Skeletal muscle tissue (tissue), 4 donors: ENCODE measurements around the gene WNT2. TPM values are rescaled to one million over a fixed set of nuclear protein-coding genes. Genes with fewer than 3 reads are reported as not detected.

Experiments used
- H3K27ac ChIP-seq: one replicate; pipeline ENCODE4 v1.7.0; 2013; ENCODE audit warnings: mild to moderate bottlenecking, low read depth, low read length, inconsistent platforms
- H3K27me3 ChIP-seq, 3 donors: one replicate each; pipeline ENCODE4 v1.7.0; 2013; ENCODE audit warnings: low read length in 3 of 3; ENCODE audit not compliant: control insufficient read depth in 3 of 3, insufficient read depth in 3 of 3
- H3K36me3 ChIP-seq, 3 donors: one replicate each; pipeline ENCODE4 v1.7.0; 2013; ENCODE audit warnings: low read length in 3 of 3; ENCODE audit not compliant: control insufficient read depth in 3 of 3, insufficient read depth in 3 of 3
- H3K4me1 ChIP-seq, 3 donors: one replicate each; pipeline ENCODE4 v1.7.0; 2013; ENCODE audit warnings: low read length in 3 of 3, mild to moderate bottlenecking in 3 of 3; ENCODE audit not compliant: control insufficient read depth in 3 of 3, insufficient read depth in 3 of 3
- H3K4me3 ChIP-seq, 3 donors: one replicate each; pipeline ENCODE4 v1.7.0; 2013; ENCODE audit warnings: low read length in 3 of 3
- H3K9ac ChIP-seq, 3 donors: one replicate each; pipeline ENCODE4 v1.7.0; 2013; ENCODE audit warnings: low read length in 3 of 3, mild to moderate bottlenecking in 3 of 3, moderate library complexity in 2 of 3, low read depth in 1 of 3
- H3K9me3 ChIP-seq, 3 donors: one replicate each; pipeline ENCODE4 v1.7.0; 2013; ENCODE audit warnings: low read length in 3 of 3; ENCODE audit not compliant: control insufficient read depth in 3 of 3
- total RNA-seq: library from RNA; depleted of rRNA; stranded (reverse); fragments of >200 nt; gene quantifications from one replicate; pipeline ENCODE4 v1.2.3, GENCODE V29; 2014
- donor health status: Osteomylitis.

WNT2 gene
- total RNA-seq, 1 donor from 2014 or later, result 3.1 TPM

DNA sequence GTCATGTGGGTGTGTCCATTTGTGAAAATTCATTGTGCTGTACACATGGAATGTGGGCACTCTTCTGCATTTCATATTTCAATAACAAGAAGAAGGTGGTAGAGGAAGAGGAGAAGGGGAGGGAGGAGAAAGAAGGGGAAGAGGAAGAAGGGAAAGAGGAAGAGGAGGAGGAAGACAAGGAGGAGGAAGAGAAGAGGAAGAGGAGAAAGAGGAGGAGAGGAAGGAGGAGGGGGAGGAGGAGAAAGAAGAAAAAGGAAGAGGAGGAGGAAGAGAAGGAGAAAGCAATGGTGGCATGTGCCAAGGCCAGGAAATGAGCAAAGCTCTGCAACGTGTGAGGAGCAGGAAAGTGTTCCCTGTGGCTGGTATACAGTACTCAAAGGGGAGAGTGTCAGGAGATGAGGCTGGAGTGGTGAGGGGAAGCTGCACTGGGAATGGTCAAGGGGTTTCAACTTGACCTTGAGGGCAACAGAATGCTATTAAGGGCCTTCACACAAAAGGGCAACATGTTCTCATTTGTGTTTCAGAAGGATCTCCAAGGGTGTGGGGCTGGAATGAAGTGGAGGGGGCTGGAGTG, 40.5 kb downstream of the WNT2 start:
- Histone ChIP-seq H3K9me3 (no peaks in the 10 kb centered on the region), H3K4me3 (no peak overlapping the region), H3K9ac (no peak overlapping the region), H3K27ac (no peak overlapping the region), H3K4me1 (no peaks in the 10 kb centered on the region), H3K27me3 (no peaks in the 10 kb centered on the region), H3K36me3 (no peaks in the 10 kb centered on the region)

DNA sequence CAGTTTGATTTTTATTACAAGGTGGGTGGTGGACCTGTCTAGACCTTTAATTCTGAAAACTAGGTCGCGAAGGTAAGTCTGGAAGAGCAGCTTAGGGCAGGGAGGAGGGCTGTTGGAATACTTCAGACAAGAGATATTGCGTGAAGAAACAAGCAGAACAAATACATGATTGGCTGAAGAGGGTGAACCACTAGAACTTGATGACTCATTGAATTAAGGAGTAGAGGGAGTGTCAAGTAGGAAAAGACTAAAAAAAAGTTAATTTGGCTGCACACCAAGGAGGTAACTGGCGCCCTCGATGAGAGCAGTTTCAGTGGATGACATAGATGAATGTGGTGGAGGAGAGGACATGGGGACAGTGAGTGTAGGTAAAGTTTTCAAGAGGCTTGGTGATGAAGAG, 41.3 kb downstream of the WNT2 start:
- Histone ChIP-seq H3K36me3 (no peaks in the 10 kb centered on the region), H3K4me3 (no peak overlapping the region), H3K27ac (no peak overlapping the region), H3K27me3 (no peaks in the 10 kb centered on the region), H3K9me3 (no peaks in the 10 kb centered on the region), H3K4me1 (no peaks in the 10 kb centered on the region), H3K9ac (no peak overlapping the region)

DNA sequence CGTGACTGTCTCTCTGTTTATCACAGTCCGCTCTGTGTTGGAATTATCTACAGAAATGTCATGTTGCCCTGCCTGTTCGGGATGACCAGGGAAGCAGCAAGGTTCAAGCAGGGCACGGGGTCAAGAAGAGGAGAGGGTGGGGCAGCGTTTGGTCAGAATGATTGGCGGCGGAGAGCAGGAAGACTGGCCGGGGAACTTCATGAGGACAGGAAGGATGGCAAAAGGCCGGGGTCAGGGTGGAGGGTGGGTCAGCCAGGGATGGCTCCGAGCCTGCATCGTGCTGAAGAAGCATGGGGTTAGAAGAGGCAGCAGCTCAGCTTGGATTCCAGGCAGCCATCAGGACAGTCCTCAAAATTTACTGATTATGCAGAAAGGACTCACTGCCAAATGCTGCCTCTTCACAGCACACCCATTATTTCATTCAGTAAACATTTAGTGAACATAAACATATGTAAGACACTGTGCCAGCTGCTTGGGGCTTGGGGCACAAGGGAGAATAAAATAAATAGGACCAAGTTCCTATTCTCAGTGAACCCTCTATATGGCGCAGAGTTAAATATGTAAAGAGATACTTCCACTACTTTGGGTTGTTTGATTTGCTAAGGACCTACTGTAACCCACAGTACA, 42.8 kb downstream of the WNT2 start:
- H3K9ac ChIP-seq, result no peak overlapping the region
- no peak overlapping the region for H3K4me3 ChIP-seq
- H3K36me3 ChIP-seq, result no peaks in the 10 kb centered on the region
- no peak overlapping the region for H3K27ac ChIP-seq
- no peaks in the 10 kb centered on the region for H3K4me1 ChIP-seq
- no peaks in the 10 kb centered on the region for H3K9me3 ChIP-seq
- no peaks in the 10 kb centered on the region for H3K27me3 ChIP-seq

DNA sequence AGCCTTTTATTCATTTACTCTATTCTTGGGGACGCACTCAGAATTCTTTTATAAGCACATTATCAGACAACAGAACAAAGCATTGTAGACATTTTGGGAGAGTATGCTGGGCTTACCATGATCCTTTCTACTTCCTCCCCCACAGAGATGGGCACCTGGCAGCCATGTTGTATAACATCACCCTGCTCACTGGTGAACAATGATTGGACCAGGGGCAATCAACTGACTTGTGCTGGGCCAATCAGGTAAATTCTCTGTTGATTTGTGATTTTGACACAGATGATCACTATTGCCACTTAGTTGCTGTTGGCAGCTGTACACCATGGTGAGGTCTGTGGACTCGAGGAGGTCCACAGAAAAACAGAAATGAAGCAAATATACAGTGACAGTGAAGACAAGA, 43.7 kb downstream of the WNT2 start:
- H3K36me3 ChIP-seq, result no peaks in the 10 kb centered on the region

DNA sequence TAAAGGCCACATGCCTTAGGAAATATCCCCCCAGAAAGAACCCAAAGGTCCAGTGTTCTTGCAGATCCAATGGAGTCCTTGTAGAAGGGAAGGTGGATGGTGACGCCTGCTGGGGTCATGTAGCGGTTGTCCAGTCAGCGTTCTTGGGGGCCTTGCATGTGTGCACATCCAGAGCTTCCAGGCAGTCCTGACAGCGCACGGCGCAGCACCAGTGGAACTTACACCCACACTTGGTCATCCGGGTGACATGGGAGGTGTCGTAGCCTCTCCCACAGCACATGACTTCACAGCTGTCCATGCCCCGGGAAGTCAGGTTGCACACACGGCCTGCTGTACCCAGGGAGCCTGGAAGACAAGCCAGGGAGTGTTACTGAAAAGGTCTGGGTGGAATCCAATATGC, 44.8 kb downstream of the WNT2 start:
- no peaks in the 10 kb centered on the region for H3K36me3 ChIP-seq
- H3K4me1 ChIP-seq, result no peaks in the 10 kb centered on the region
- no peak overlapping the region for H3K4me3 ChIP-seq
- no peak overlapping the region for H3K27ac ChIP-seq
- H3K27me3 ChIP-seq, result no peaks in the 10 kb centered on the region
- no peaks in the 10 kb centered on the region for H3K9me3 ChIP-seq
- H3K9ac ChIP-seq, result no peak overlapping the region

More for the DNA sequence above, 43.7 kb downstream of the WNT2 start:
- Histone ChIP-seq H3K9me3 (no peaks in the 10 kb centered on the region), H3K27me3 (no peaks in the 10 kb centered on the region), H3K27ac (no peak overlapping the region), H3K4me1 (no peaks in the 10 kb centered on the region), H3K9ac (no peak overlapping the region), H3K4me3 (no peak overlapping the region)

DNA sequence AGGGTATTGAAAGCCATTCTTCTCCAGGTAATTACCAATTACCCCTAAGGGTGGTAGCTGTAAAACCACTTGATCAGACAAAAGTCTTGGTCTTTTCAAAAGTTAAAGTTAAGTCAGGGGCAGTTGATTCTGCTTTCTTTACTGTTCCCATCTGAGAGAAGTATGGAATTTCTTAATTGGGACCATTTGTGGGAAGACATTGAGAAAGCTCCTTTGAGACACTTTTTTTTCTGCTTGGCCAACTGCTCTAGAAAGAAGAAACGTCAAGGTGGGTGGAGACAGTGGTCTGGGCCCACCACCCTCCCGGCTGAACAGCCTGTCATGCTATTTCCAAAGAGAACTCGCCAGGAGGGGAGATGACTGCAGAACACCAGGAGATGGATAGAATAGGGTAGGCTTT, 45.3 kb downstream of the WNT2 start:
- no peaks in the 10 kb centered on the region for H3K9me3 ChIP-seq
- no peak overlapping the region for H3K4me3 ChIP-seq
- H3K27ac ChIP-seq, result no peak overlapping the region
- H3K4me1 ChIP-seq, result no peaks in the 10 kb centered on the region
- H3K9ac ChIP-seq, result no peak overlapping the region
- no peaks in the 10 kb centered on the region for H3K36me3 ChIP-seq
- H3K27me3 ChIP-seq, result no peaks in the 10 kb centered on the region

DNA sequence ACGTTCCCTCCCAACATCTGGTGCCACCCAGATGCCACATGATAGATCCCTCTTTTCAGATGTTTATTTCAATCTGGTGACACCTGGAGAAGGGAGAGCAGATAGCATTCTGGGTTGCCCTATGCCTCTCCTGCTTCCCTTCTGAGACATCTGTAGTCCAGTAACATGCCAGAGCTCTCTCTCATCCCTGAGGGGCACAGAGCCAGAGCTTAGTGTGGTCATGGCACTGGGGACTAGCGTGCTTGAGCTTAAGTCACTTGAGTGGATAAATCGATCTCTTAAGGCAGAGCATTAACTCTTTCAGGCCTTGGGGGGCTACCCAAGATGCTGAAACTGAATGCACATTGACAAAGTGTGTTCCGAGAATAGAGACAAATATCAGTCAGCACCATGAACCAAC, 47.9 kb downstream of the WNT2 start:
- H3K9ac ChIP-seq, result no peak overlapping the region
- H3K27ac ChIP-seq, result no peak overlapping the region

DNA sequence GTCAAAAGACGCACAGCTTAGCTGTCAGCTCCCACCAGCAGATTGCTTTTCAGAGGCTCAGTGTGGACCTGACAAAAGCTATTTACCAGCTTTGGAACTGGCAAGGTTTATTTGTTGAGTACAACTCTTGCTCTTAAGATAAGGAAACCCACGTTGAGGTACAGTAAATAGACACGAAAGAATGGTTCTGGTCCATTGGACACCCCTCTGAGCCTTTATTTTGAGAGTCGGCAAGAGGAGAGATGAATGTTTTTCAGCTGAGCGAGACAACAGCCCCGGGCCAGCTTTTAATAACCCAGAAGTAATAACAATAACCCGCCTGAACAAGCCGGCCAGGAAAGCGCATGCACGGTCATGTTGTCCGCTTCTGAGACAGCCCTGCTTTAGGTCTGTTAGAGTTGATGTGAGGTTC, 49.0 kb downstream of the WNT2 start:
- Histone ChIP-seq H3K4me1 (no peaks in the 10 kb centered on the region), H3K27ac (no peak overlapping the region), H3K36me3 (no peaks in the 10 kb centered on the region), H3K27me3 (no peaks in the 10 kb centered on the region), H3K9ac (no peak overlapping the region), H3K9me3 (no peaks in the 10 kb centered on the region), H3K4me3 (no peak overlapping the region)

More for the DNA sequence above, 47.9 kb downstream of the WNT2 start:
- no peaks in the 10 kb centered on the region for H3K4me1 ChIP-seq
- H3K27me3 ChIP-seq, result no peaks in the 10 kb centered on the region
- no peak overlapping the region for H3K4me3 ChIP-seq
- H3K9me3 ChIP-seq, result no peaks in the 10 kb centered on the region
- H3K36me3 ChIP-seq, result no peaks in the 10 kb centered on the region

DNA sequence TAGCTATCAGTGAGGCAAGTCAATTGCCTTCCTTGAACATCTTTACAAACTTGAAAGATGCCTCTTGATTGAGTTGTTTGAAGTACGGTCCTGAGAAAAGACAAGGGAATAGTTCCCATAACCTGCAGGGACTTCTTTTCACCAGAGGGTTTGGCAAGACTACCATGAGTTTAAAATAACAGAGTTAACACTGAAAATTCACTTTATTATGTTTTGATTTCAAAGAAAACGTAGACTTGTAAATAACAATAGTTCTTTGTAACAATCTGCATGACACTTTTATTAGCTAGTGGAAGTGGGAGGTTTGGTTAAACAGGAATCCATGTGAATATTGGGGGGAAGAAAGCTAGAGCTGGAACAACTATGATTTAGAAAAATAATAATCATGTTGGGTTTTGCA, 49.5 kb downstream of the WNT2 start:
- Histone ChIP-seq H3K36me3 (no peaks in the 10 kb centered on the region), H3K27ac (no peak overlapping the region), H3K4me3 (no peak overlapping the region), H3K27me3 (no peaks in the 10 kb centered on the region), H3K9ac (no peak overlapping the region), H3K4me1 (no peaks in the 10 kb centered on the region), H3K9me3 (no peaks in the 10 kb centered on the region)

DNA sequence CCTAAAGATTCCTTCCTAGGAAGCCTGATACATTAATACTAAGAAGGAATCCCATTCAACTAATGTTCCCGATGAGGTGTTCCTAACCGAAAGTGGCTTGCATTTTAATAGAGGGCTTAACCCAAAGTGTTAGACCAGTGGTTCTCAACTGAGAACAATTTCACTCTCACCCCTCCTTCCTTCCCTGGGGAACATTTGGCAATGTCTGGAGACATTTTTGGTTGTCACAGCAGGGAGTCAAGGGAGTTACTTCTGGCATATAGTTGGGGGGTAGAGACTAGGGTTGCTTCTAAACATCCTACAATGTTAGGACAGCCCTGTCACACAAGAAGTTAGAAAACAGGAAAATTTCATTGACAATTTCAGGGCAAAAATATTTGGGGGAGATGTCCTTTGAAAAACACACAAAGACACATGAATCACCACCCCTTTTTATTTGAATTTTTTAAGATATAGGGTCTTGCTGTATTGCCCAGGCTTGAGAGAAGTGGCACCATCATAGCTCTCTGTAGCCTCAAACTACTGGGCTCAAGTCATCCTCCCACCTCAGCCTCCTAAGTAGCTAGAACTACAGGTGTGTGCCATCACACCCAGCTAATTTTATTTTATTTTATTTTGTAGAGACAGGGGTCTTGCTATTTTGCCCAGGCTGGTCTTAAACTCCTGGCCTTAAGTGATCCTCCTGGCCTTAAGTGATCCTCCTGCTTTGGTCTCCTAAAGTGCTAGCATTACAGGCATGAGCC, 50.7 kb downstream of the WNT2 start:
- Histone ChIP-seq H3K27ac (no peak overlapping the region), H3K36me3 (no peaks in the 10 kb centered on the region), H3K4me1 (no peaks in the 10 kb centered on the region), H3K4me3 (no peak overlapping the region), H3K27me3 (no peaks in the 10 kb centered on the region), H3K9ac (no peak overlapping the region), H3K9me3 (no peaks in the 10 kb centered on the region)
